Suprapubic skin (tissue), 4 donors: ENCODE results near the gene NTRK1.

ENCODE experiments used
- CTCF ChIP-seq, 2 donors: fragments of 200-600 bp in 1 of 2; fragments of 450-650 bp in 1 of 2; sonication (generic) in 1 of 2; IDR thresholded peaks; one replicate each; pipeline ENCODE4 v1.5.1; 2016 to 2019; ENCODE audit warnings: antibody characterized with exemption in 2 of 2, mild to moderate bottlenecking in 1 of 2, moderate library complexity in 1 of 2
- EP300 ChIP-seq: sonication (generic); formaldehyde crosslinking; IDR thresholded peaks from one replicate; pipeline ENCODE4 v1.6.1; 2017; ENCODE audit warnings: antibody characterized with exemption
- POLR2A ChIP-seq, 2 donors: fragments of 450-650 bp; IDR thresholded peaks; one replicate each; pipeline ENCODE4 v1.6.1; 2017; ENCODE audit warnings: antibody characterized with exemption in 2 of 2, mild to moderate bottlenecking in 2 of 2, moderate library complexity in 2 of 2
- POLR2AphosphoS5 ChIP-seq, 3 donors: sonication (generic); formaldehyde crosslinking; IDR thresholded peaks; one replicate each; pipeline ENCODE4 v1.6.1; 2017; ENCODE audit warnings: antibody characterized with exemption in 3 of 3

GRCh38 chr1:156844102-156844501 is 16.6 kb upstream of the NTRK1 start:
- TF ChIP-seq CTCF (IDR thresholded peaks at IDR 0.05) = no peak
- no peak for TF ChIP-seq POLR2AphosphoS5 (IDR thresholded peaks at IDR 0.05)
- TF ChIP-seq EP300 = no peak
- no peak for TF ChIP-seq POLR2A (IDR thresholded peaks at IDR 0.05)
